Osteocyte (in vitro differentiated cells): ENCODE results near the gene VTN. TPM values are rescaled to one million over a fixed set of nuclear protein-coding genes. Genes with fewer than 3 reads are reported as not detected.

Experiments
- DNase-seq: peaks from one replicate; pipeline ENCODE4 v3.0.0; 2021; ENCODE audit warnings: mixed read lengths; ENCODE audit not compliant: unreplicated experiment; ENCODE audit errors: extremely low spot score
- H3K27ac Mint-ChIP-seq: one replicate; pipeline ENCODE4 v1.8.0; 2021; ENCODE audit warnings: mild to moderate bottlenecking, mixed read lengths; ENCODE audit not compliant: unreplicated experiment
- H3K27me3 Mint-ChIP-seq: one replicate; pipeline ENCODE4 v1.8.0; 2021; ENCODE audit warnings: mixed read lengths; ENCODE audit not compliant: unreplicated experiment
- H3K36me3 Mint-ChIP-seq: one replicate; pipeline ENCODE4 v1.8.0; 2021; ENCODE audit warnings: mixed read lengths; ENCODE audit not compliant: unreplicated experiment
- H3K4me1 Mint-ChIP-seq: one replicate; pipeline ENCODE4 v1.8.0; 2021; ENCODE audit warnings: mixed read lengths; ENCODE audit not compliant: unreplicated experiment
- H3K4me3 Mint-ChIP-seq: one replicate; pipeline ENCODE4 v1.8.0; 2021; ENCODE audit warnings: mild to moderate bottlenecking, moderate library complexity, mixed read lengths; ENCODE audit not compliant: unreplicated experiment
- H3K9me3 Mint-ChIP-seq: one replicate; pipeline ENCODE4 v1.8.0; 2021; ENCODE audit warnings: mixed read lengths; ENCODE audit not compliant: unreplicated experiment
- total RNA-seq: library from RNA; stranded (reverse); gene quantifications from 2 replicates; pipeline ENCODE4 v1.2.1, GENCODE V29; 2021
- TF ChIP-seq, protein P1 (sequence below): fragments of 200-600 bp; sonication (generic); IDR thresholded peaks from 2 replicates; pipeline ENCODE4 v1.5.0; 2021; ENCODE audit warnings: antibody characterized with exemption, mild to moderate bottlenecking, moderate library complexity

The VTN gene
- total RNA-seq, 1 donor from 2014 or later = 0.70 TPM

DNA sequence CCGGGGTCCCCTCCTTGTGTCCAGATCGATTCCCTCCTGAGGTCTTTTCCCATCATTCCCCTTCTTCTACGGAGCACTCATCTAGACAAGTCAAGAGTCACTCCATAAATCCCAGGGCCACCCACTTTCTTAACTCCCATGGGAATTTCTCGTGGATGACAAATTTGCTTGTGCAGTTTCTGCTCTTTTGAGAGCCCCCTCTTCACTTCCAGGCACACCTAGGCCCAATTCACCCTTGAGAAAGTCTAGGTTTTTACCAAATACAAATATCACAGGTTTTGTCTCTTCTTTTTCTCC is 12.3 kb downstream of the VTN start:
- TF ChIP-seq, protein P1, sequence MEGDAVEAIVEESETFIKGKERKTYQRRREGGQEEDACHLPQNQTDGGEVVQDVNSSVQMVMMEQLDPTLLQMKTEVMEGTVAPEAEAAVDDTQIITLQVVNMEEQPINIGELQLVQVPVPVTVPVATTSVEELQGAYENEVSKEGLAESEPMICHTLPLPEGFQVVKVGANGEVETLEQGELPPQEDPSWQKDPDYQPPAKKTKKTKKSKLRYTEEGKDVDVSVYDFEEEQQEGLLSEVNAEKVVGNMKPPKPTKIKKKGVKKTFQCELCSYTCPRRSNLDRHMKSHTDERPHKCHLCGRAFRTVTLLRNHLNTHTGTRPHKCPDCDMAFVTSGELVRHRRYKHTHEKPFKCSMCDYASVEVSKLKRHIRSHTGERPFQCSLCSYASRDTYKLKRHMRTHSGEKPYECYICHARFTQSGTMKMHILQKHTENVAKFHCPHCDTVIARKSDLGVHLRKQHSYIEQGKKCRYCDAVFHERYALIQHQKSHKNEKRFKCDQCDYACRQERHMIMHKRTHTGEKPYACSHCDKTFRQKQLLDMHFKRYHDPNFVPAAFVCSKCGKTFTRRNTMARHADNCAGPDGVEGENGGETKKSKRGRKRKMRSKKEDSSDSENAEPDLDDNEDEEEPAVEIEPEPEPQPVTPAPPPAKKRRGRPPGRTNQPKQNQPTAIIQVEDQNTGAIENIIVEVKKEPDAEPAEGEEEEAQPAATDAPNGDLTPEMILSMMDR = no peak
- Mint-ChIP-seq H3K27ac (peak overlapping the region; percentile 88), H3K4me1 (peaks cover 23% of the 10 kb centered on the region), H3K4me3 (peak overlapping the region; percentile 95), H3K9me3 (no peaks in the 10 kb centered on the region), H3K27me3 (no peaks in the 10 kb centered on the region), H3K36me3 (peaks cover 28% of the 10 kb centered on the region)
- DNase-seq = no peak

DNA sequence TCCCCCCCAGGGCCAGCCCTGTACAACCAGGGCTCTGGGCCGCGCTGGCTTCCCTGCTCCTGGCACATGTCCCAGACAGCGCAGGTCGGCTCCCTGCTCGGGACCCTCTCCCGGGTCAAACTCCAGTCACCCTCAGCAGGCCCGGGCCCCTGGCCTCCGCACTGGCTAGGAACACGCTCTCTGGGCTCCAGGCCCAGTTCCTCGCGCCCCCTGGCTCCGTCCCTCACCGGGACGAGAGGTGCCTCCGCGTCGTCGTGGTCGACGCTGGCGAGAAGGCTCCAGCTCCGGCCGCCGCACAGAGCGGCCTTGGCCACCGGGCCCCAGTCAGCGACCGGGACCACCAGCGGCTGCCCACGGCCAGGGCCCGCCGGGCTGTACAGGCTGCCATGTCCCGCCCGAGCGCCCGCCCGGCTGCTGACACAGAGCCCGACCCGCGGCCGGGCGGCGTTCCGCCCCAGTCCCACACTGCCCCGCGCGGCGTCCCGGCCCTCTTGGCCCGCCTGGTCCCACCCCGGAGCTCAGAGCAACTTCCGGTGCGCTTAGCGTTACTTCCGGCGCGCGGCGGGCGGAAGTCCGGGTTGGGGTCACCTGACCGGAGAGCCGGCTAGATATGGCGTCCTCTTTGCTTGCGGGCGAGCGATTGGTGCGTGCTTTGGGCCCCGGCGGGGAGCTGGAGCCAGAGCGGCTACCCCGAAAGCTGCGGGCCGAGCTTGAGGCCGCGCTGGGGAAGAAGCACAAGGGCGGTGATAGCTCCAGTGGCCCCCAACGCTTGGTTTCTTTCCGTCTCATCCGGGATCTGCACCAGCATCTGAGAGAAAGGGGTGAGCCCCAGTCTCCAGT is 12.8 kb downstream of the VTN start, which contains the start of gene POLDIP2:
TSS of gene POLDIP2 (minus strand) at position 467 of the 840 bp plus-strand sequence. CDS start at position 388, 79 bp downstream.
- no peaks in the 10 kb centered on the region for H3K9me3 Mint-ChIP-seq
- H3K4me1 Mint-ChIP-seq = peaks cover 23% of the 10 kb centered on the region
- H3K27ac Mint-ChIP-seq = peak within 1 kb of the TSS; percentile 90
- peaks cover 28% of the 10 kb centered on the region for H3K36me3 Mint-ChIP-seq
- no peaks in the 10 kb centered on the region for H3K27me3 Mint-ChIP-seq
- TF ChIP-seq, protein P1 = peak; percentile 18
- DNase-seq = peak; percentile 98
- H3K4me3 Mint-ChIP-seq = peak within 1 kb of the TSS; percentile 95

DNA sequence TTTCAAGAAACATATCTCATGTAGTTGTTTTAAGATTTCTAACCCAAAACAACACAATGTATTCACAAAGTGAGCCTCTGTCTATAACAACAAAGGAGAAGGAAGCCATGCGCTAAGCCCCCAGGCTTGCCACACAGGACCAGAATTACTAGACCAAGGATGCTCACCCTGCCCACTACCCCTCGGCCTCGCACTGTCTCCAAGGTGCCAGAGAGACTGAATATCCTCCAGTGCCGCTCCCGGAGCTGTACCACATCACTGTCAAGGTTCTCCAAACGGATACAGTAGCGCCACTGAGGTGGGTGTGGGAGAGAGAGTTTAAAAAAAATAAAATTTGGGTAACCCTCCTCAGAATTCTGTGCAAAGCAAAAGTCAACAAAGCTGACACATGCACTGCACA is 19.8 kb downstream of the VTN start:
- peaks cover 21% of the 10 kb centered on the region for H3K4me1 Mint-ChIP-seq
- DNase-seq = no peak
- no peak overlapping the region for H3K4me3 Mint-ChIP-seq
- no peaks in the 10 kb centered on the region for H3K27me3 Mint-ChIP-seq
- no peak overlapping the region for H3K27ac Mint-ChIP-seq
- TF ChIP-seq, protein P1 = no peak
- H3K36me3 Mint-ChIP-seq = peaks cover 51% of the 10 kb centered on the region
- no peaks in the 10 kb centered on the region for H3K9me3 Mint-ChIP-seq

DNA sequence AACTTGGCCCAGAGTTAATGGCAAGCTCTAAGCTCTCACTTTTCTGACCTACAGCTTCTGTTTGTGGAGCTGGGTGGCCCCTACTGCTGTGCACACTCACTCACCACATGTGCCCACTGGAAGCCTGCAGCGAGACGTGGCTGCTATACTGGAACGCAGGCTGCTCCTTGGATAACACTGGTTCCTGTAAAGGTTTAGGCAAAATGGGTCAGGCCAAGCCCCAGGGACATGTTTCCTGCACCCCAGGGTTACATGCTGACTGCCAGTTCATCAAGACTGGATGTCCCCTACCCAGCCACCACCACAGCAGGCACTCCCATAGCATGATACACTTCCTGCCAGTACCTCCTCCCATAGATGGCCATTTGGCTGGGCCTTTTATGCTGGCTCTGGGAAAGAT is 21.1 kb downstream of the VTN start:
- Mint-ChIP-seq H3K9me3 (no peaks in the 10 kb centered on the region), H3K27ac (no peak overlapping the region), H3K36me3 (peaks cover 41% of the 10 kb centered on the region), H3K4me3 (no peak overlapping the region), H3K4me1 (peaks cover 21% of the 10 kb centered on the region), H3K27me3 (no peaks in the 10 kb centered on the region)
- TF ChIP-seq, protein P1 = no peak
- no peak for DNase-seq

DNA sequence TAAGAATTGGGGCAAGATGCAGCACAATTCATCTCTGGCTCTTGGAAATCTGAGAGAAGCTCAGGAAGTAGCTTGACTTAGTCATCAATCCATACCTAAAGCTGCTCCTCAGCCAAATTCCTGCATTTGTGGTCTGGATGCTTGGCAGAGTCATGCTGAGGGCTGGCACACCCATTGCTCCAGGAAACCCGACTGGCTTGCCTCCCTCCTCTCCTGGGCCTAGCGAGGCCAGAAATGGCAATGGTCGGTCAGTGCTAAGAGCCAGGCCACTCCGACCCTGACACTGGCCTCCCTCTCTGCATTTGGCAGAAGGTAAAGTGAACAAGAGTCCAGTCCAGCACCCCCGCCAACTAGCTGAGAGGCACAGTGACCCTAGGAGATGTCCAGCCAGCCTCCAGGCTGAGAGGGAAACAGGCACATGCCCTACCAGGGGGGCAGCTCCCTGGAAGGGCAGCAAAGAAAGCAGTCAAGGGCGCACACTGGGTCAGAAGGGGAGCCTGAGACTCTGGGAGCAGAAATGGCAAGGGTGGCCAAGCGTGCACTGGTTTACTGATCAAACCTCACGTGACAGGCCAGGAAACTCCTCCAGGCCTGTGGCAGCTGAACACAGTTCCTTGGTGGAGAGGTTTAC is 22.7 kb downstream of the VTN start:
- TF ChIP-seq, protein P1 = no peak
- Mint-ChIP-seq H3K27ac (peak overlapping the region; percentile 82), H3K9me3 (no peaks in the 10 kb centered on the region), H3K27me3 (no peaks in the 10 kb centered on the region), H3K4me1 (peaks cover 21% of the 10 kb centered on the region), H3K36me3 (peaks cover 37% of the 10 kb centered on the region), H3K4me3 (no peak overlapping the region)
- DNase-seq = no peak
